PC-3 (cell line): Measurements from ENCODE around the gene NDFIP2.

Experiments
- CTCF ChIP-seq: fragments of 300-600 bp; sonication (generic); conservative IDR thresholded peaks from 2 replicates; pipeline ENCODE4 v1.5.1; 2017; ENCODE audit warnings: antibody characterized with exemption, low read depth, mild to moderate bottlenecking, low read length
- EZH2 ChIP-seq: fragments of 300-600 bp; sonication (generic); IDR thresholded peaks from one replicate; pipeline ENCODE4 v1.6.1; 2017; ENCODE audit warnings: antibody characterized with exemption, mild to moderate bottlenecking, low read length; ENCODE audit not compliant: unreplicated experiment
- EZH2phosphoT487 ChIP-seq: fragments of 300-600 bp; sonication (generic); IDR thresholded peaks from 2 replicates; pipeline ENCODE4 v1.6.1; 2018; ENCODE audit warnings: mild to moderate bottlenecking, antibody characterized with exemption, low read length, borderline replicate concordance

GRCh38 chr13:79490326-79490725, 9.4 kb downstream of the NDFIP2 start:
- TF ChIP-seq EZH2 (no peak), CTCF (no peak), EZH2phosphoT487 (no peak)
